ENCODE measurements around the gene LILRA6.

DNA sequence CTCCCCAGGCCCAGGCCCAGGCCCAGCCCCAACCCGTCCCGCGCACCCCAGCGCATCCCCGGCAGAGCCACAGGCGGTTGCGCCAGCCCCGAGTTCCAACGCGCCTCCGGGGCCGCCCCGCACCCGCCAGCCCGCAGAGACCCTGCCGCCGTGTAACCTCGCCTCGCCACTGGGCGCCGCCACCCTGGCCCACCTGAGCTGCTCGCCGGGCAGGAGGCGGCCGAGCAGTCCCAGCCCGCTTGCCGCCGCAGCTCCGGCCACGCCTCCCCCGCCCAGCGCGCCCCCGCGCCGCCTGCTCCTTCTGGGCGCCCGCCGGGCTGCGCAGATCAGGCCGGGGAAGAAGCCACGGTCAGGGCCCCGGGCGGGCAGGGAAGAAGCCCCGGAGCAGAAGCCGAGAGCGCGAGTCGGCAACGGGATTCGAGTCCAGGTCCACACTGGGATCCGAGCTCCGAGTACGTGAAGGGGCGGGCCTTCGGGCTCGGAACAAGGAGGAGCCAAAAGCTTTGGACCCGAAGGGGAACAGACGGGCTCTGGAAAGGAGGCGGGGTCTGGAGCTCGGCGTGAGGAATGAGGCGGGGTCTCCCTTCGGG lies 53.4 kb downstream of the LILRA6 start, which contains the start of gene MBOAT7:
- no peak for TF ChIP-seq POLR2AphosphoS5 (IDR thresholded peaks at IDR 0.05; ENCODE audit: low read depth, low read length)
- TF ChIP-seq POLR2A (IDR thresholded peaks at IDR 0.05; ENCODE audit: low read depth, low read length) = peak; percentile 48; the same call in 1 of the 2 replicates

Measured in GM12892 (cell line).